Measurements from ENCODE around the gene TRIM33. TPM values are rescaled to one million over a fixed set of nuclear protein-coding genes. Genes with fewer than 3 reads are reported as not detected.

TRIM33 gene
- total and polyA plus RNA-seq, 2 donors (not counting 1 experiment from before 2014, with no cell fraction given), result 13.7 to 61.0 TPM

GRCh38 chr1:114472408-114472807 is 38.6 kb downstream of the TRIM33 start:
- CTCF ChIA-PET, result no interaction called here
- intact Hi-C loops (cut with micrococcal nuclease), result no loop called here

DNA sequence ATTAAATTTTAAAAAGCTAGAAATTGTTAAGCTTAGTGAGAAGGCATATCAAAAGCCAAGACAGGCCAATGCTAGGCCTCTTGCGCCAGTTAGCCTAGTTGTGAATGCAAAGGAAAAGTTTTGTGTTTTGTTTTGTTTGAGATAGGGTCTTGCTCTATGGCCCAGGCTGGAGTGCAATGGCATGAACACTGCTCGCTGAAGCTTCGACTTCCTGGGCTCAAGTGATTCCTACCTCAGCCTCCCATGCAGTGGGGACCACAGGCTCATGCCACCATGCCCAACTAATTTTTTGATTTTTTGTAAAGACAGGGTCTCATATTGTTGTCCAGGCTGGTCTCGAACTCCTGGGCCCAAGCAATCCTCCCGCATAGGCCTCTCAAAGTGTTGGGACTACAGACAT is 40.3 kb downstream of the TRIM33 start:
- H3K4me3 ChIP-seq (ENCODE audit: control extremely low read depth in 1 of 5, extremely low read depth in 1 of 5, insufficient read depth in 1 of 5, low read depth in 2 of 5, low read length in 4 of 5), result no peak overlapping the region
- Mint-ChIP-seq H3K4me3 (no peak overlapping the region), H3K27ac (no peak overlapping the region), H3K4me1 (peaks cover 62% of the 10 kb centered on the region), H3K9me3 (ENCODE audit: insufficient read depth) (no peaks in the 10 kb centered on the region), H3K27me3 (no peaks in the 10 kb centered on the region)
- H3K36me3 ChIP-seq (replicated peaks in 1 of 2; ENCODE audit: control extremely low read depth in 1 of 2, control insufficient read depth in 1 of 2, extremely low read depth in 1 of 2, insufficient read depth in 2 of 2, low read length in 1 of 2), result no peaks in the 10 kb centered on the region
- no peak for TF ChIP-seq CTCF (IDR thresholded peaks at IDR 0.05)
- no peak for TF ChIP-seq EZH2 (IDR thresholded peaks at IDR 0.05; ENCODE audit: borderline replicate concordance, insufficient read depth, low read depth, low read length, poor library complexity, severe bottlenecking)
- no peak overlapping the region for H2AFZ ChIP-seq (ENCODE audit: insufficient read depth, low read depth, low read length, poor library complexity, severe bottlenecking)
- no peak overlapping the region for H3K9ac ChIP-seq (ENCODE audit: low read length)
- H3K4me2 ChIP-seq (replicated peaks; ENCODE audit: low read depth, low read length, poor library complexity, severe bottlenecking), result no peak overlapping the region
- ChIA-PET POLR2A (no interaction called here), CTCF (no interaction called here)
- DNase-seq (no peak), ATAC-seq (ENCODE audit: low read depth) (no peak)
- peaks cover 59% of the 10 kb centered on the region for H4K20me1 ChIP-seq (ENCODE audit: control insufficient read depth, insufficient read depth, low read length, poor library complexity, severe bottlenecking)
- H3K9me3 ChIP-seq (ENCODE audit: control extremely low read depth in 1 of 3, control insufficient read depth in 2 of 3, insufficient read depth in 1 of 3, low read length in 2 of 3), result peaks cover 0 to 5% (median 0%) of the 10 kb centered on the region in 3 donors
- H3K79me2 ChIP-seq (ENCODE audit: control insufficient read depth, insufficient read depth, low read length), result peaks cover 99% of the 10 kb centered on the region
- intact Hi-C loops (cut with micrococcal nuclease), result no loop called here
- peaks cover 11 to 20% of the 10 kb centered on the region in 2 donors for H3K4me1 ChIP-seq (ENCODE audit: control insufficient read depth in 2 of 2, insufficient read depth in 2 of 2, low read length in 2 of 2)
- H3K27ac ChIP-seq (ENCODE audit: low read length in 2 of 2), result no peak overlapping the region
- H3K27me3 ChIP-seq (replicated peaks in 1 of 4; ENCODE audit: control extremely low read depth in 1 of 4, control insufficient read depth in 3 of 4, insufficient read depth in 4 of 4, low read length in 3 of 4), result no peaks in the 10 kb centered on the region
- 67% methylated on average over 3 of the region's 5 CpGs for WGBS (ENCODE audit: insufficient coverage)

More at GRCh38 chr1:114472408-114472807, 38.6 kb downstream of the TRIM33 start:
- Histone ChIP-seq H3K36me3 (replicated peaks in 1 of 2; ENCODE audit: control extremely low read depth in 1 of 2, control insufficient read depth in 1 of 2, extremely low read depth in 1 of 2, insufficient read depth in 2 of 2, low read length in 1 of 2) (no peaks in the 10 kb centered on the region), H3K27me3 (replicated peaks in 1 of 4; ENCODE audit: control extremely low read depth in 1 of 4, control insufficient read depth in 3 of 4, insufficient read depth in 4 of 4, low read length in 3 of 4) (no peaks in the 10 kb centered on the region), H4K20me1 (ENCODE audit: control insufficient read depth, insufficient read depth, low read length, poor library complexity, severe bottlenecking) (peaks cover 44% of the 10 kb centered on the region), H3K27ac (ENCODE audit: low read length in 2 of 2) (no peak overlapping the region), H3K4me2 (replicated peaks; ENCODE audit: low read depth, low read length, poor library complexity, severe bottlenecking) (no peak overlapping the region), H3K4me1 (ENCODE audit: control insufficient read depth in 2 of 2, insufficient read depth in 2 of 2, low read length in 2 of 2) (peaks cover 9 to 17% of the 10 kb centered on the region in 2 donors), H2AFZ (ENCODE audit: insufficient read depth, low read depth, low read length, poor library complexity, severe bottlenecking) (no peak overlapping the region), H3K9ac (ENCODE audit: low read length) (no peak overlapping the region), H3K9me3 (ENCODE audit: control extremely low read depth in 1 of 3, control insufficient read depth in 2 of 3, insufficient read depth in 1 of 3, low read length in 2 of 3) (peaks cover 0 to 5% (median 0%) of the 10 kb centered on the region in 3 donors), H3K4me3 (ENCODE audit: control extremely low read depth in 1 of 5, extremely low read depth in 1 of 5, insufficient read depth in 1 of 5, low read depth in 2 of 5, low read length in 4 of 5) (no peak overlapping the region), H3K79me2 (ENCODE audit: control insufficient read depth, insufficient read depth, low read length) (peaks cover 99% of the 10 kb centered on the region)
- POLR2A ChIA-PET, result no interaction called here
- H3K9me3 Mint-ChIP-seq (ENCODE audit: insufficient read depth), result no peaks in the 10 kb centered on the region
- ATAC-seq (ENCODE audit: low read depth), result no peak
- no peak overlapping the region for H3K4me3 Mint-ChIP-seq
- H3K27ac Mint-ChIP-seq, result no peak overlapping the region
- no peak for TF ChIP-seq CTCF (IDR thresholded peaks at IDR 0.05)
- TF ChIP-seq EZH2 (IDR thresholded peaks at IDR 0.05; ENCODE audit: borderline replicate concordance, insufficient read depth, low read depth, low read length, poor library complexity, severe bottlenecking), result no peak
- DNase-seq, result no peak
- H3K27me3 Mint-ChIP-seq, result no peaks in the 10 kb centered on the region
- peaks cover 58% of the 10 kb centered on the region for H3K4me1 Mint-ChIP-seq
- 92% methylated on average over 3 of the region's 3 CpGs for WGBS (ENCODE audit: insufficient coverage)

Data from B cell (primary cell).